ENCODE data around the gene PREX1.

PREX1 gene

DNA sequence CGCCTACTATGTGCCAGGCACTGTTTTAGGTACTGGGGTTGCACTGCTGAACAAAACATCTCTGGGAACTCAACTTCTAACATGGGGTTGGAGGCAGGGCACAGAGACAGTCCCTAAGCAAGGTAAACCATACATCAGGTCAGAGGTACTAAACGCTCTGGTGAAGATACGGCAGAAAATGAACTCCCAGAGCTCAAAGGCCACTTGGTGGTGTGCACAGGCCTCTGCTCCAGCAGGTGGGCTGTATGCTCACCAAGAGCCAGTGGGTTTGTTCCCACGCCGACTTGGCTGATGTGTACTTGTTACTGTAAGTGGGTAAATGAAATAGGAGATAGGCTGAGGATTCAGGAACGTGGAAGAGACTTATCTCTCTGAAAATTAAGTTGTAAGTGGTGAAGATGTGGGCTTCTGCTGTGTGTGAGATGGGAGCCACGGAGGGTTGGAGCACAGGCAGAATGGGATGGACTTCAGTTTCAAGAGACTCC is 133.4 kb downstream of the PREX1 start:
- no peak for DNase-seq

DNA sequence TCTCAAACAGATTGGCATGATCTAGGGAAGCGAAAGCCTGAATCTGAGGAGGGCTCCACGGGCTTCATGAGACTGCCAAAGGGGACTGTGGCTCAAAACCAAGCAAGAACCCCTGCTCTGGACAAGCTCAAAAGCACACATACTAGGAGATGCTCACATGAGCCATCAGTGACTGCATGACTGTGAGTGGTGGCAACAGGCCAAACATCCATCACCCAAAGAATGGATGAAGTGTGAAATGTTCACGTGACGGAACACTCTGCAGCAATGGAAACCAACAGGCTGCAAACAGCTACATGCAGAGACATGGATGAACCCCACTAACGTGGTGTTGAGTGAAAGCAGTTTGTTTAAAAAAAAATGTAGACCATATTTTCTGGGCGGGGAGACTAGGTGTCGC is 136.3 kb downstream of the PREX1 start:
- no peak for DNase-seq

DNA sequence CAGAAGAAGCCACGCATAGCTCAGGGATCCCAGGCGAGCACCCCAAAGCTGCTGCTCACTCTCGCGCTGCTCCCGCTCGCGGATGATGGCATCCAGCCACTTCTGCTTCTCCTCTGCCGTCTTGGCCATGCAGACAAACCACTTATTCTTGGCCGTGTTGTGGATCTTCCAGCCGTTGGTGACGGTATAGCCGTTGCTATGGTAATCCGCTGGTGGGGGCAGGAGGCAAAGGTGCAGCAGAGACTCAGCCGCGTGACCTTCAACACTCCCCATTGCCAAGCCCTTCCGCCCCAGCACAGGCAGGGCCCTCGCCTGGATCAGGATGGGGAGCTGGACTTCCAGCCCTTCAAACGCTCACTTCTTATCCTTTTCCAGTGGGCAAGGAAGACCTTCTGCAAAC is 136.9 kb downstream of the PREX1 start:
- DNase-seq = no peak

DNA sequence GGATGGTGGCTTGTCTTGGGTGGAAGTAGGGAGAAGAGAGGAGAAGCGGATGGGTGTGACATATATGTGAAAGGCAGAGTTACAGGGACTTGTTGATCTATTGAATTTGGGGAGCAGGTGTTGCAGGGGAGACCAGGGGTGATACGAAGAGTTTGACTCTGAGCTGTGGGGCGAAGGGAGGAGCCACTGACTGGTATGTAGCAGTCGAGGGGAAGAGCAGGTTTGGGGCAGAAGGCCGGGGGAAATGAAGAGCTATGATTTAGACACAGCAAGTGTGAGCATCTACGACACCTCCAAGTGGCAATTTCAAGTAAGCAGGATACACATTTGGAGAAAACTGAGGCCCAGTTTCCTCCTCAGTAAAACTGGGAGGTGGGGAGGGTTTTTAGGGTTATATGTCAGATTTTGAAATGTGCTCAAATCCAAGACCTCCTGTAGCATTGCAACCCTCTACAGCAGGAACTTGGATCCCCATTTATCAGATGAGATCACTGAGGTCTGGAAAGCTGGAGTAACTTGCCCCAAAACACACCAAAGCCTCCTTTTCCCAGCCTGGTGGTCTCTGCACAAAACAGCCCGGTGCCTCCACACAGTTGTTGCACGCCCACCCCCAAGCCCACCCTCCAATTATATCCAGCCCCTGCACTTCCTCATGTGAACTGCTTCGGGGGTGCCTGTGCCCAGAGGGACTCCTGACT is 137.8 kb downstream of the PREX1 start:
- DNase-seq = no peak

DNA sequence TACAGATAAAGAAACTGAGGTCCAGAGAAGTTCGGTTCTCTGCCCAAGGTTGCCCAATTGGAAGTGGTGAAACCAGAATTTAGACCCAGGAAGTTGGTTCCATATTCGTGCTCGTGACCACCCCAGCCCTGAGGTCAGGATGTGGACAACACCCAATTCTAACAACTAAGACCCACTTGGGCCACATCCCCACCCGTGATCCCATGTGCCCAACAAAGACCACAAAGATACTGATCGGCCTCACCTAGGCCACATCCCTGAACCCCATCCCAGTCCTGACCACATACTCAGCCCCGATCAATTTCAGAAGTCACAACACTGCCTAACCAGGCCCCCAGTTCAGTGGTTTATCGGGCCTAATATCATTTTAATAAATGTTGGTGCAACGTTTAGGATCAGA is 138.4 kb downstream of the PREX1 start:
- DNase-seq = no peak

DNA sequence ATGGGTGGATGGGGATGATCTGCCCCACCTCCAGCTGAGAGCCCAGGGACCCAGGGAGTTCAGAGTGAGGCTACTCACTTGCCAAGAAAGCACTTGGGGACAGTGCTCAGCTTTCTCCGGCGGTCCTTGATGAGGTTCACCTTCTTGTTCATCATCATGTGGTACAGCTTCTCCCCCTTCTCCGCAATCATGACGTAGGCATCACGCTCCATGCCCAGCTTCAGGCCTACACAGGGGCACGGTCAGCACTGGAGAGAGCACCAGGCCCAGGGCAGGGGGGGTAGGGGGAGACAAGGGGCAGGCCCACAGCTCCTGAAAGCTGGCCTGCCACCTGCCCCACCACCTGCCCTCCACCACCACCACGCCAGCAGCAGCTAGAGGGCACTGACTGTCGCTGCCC is 139.2 kb downstream of the PREX1 start:
- no peak for DNase-seq

DNA sequence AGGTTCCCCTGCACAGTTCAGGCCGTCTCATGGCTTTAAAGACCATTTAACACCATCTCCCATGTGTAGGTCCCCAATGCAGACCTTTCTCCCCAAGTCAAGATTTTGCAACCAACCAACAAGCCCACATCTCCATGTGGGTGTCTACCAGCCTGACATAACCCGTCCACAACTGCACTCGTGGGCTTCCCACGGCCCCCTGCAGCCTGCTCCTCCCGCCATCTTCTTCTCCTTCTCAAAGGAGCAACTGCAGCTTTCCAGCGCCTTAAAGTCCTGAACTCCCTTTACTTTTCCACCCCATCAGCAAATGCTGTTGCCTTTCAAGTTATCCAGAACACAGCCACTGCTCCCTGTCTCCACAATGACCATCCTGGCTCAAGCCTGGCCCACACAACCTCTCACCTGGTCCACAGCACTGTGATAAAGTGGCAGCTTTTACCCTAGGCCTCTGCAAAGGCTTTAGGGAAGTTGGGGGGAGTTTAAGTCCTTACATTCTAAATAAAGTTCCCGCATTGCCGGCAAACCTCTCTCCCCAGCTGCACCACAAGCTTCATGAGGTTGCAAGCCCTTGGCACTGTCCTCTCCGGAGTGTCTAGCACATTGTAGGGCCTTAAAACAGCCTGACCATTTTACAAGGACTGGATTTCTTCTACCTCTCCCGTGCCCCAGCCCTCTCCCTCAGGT is 140.5 kb downstream of the PREX1 start:
- no peak for DNase-seq

DNA sequence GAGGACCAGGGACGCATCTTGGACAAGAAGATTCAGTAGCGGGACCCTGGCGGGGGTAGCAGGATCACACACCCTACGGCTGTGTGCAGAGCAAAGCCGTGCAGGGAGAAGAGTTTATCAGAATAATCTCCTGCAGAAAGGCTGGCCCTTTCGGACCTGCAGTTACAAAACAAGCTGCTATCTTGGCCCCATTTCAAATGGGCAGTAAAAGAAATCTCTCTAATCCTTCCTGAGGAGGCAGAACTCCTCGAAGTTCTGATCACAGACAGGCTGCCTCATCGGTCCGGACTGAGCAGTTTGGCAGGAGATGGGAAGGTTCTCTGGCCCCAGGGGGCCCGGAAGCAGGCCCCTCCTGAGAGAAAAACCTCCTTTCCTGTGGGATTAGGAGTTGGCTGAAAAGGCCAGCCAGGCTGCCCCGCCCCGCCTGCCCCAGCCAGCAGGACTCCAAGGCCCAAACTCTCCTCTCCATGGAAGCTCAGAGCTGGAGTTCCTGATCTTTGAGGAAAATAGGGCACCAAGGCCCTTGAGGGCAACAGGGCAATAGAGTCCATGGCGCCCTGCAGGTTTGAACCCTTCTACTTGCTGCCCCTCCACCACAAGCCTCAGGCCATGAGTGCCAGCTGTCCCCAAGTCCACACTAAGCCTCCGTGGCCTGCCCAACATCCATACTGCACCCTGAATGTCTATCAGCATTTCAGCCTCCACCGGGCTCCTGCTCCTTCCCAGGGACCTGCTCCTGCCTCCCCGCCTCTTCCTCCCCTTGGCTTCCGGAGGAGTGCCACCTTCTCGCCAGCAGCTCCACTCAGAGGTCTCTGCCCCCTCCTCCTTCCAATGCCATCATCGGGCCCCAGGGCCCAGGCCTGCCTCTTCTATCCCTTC is 141.3 kb downstream of the PREX1 start:
- no peak for DNase-seq

DNA sequence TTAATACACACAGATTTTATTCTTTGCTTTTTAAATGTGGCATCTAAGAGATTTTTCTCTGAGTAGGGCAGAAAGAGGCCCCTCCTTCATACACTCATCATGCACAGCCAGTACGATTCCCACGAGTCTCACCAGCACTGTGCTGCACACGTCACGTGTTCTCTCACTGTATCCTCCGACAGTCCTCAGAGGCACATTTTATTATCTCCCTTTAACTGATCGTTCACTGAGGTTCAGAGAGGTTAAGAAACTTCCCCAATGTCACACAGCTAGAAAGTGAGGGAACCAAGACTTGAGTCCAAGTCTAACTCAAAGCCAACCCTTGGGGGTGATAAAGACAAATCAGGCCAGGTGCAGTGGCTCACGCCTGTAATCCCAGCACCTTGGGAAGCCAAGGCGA is 142.5 kb downstream of the PREX1 start:
- DNase-seq = no peak

DNA sequence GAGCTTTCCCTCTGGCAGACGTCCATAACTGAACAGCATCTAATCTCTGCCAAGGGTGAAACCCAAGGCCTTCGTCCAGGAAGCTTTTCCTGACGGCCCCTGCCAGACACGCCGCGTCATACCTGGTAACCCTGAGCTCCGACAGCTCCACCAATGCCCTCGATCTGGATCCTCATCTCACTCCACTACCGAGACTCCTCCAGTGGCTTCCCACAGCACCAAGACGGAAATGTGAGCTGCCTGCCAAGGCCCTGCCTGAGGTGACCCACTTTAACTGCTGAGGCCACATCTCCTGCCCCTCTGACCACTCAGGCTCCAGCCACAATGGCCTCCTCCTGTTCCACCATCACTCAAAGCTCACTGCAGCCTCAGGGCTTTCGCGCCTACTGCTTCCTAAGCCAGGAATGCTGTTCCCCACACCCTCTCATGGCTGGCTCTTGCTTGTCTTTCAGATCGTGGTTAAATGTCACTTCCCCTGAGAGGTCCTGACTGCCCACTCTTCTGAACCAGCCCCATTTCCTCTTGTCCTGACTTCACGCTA is 143.2 kb downstream of the PREX1 start:
- no peak for DNase-seq

DNA sequence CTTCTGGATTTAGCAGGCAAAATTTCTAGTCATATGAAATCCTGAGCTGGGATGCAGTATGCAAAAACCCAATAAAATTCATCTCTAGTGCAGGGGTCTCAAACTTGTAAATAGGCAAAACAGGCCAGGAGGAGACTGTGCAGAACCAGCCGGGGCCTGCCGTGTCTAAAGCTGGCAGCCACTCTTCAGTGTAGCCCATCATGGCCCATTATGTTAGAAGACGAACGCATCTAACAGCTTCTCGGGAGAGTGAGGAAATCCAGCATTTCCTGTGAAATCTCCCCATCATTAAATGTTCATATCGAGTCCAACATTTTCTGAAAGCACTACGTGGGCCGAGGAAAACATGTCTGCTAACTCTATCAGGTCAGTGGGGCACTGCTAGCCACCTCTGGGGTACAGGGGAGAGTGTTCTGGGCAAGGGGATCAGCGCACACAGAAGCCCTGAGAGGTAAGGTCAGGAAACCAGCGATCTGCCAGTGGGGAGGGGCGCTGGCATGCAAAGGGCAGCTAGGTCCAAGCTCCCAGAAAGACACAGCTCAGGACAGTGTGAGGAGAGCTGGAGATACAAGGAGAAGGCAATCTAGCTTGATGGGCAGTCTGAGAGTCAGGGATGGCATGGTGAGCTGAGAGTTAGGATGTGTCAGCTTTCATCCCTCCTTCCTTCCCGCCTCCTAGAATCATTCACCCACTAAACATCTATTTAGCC is 144.2 kb downstream of the PREX1 start:
- DNase-seq = no peak

DNA sequence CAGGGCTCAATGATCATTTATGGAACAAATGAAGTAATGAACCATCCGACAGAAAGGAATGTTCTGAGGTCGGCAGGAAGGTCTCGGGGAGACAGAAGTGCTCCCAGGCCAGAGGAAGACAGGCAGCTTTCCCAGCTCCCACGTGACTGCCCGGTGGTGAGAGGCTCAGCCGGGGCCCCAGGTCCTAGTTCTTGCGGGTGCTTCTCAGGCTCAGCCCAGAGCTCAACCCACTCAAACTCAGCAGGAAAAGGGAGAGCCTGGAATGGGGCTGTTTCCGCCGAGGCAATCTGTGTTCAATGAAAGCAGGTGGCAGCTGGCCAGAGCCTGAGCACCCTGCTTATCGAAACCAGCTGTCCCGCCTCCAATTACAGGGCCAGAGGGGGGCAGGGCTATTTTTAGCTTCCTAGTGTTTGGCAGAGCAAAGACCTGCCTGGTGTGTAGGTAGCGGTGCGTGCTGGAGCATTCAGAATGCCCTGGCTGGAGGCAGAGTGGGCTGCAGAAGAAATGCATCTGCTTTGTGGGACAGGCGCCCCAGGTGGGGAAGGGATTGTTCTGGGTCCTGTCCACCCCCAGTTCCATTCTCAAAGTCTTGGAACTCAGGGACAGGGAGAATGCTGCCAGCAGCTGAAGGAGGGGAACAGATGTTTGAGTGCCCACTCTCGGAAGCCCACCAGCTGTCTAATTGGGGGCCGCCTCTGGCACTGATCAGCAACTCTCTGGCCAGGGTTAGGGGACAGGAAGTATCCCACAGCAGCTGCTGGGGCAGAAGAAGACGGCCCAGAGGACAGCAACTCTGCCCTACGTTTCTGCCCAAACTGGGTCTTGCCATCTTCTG is 145.1 kb downstream of the PREX1 start:
- DNase-seq = no peak

DNA sequence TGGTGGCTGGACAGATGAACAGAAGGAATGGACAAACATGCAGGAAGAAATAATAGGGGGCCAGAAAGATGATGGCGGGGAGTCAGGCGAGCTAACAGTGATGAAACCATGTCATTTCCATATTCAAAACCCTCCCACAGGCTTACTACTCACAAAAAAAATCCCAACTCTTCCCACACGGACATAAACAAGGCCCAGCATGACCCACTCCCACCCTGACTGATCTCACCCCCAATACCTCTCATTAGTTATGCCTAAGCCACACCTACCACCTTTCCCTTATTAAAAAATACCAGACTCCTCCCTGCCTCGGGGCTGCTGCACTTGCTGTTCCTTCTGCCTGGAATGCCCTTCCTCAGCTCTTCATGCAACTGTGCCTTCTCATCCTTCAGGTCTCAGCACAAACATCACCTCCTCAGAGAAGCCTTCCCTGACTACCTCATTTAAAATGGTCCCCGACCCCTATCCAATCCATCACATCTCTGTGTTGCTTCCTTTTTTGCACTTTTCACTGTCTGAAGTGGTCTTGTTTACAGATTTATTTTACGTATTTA is 145.8 kb downstream of the PREX1 start:
- no peak for DNase-seq

DNA sequence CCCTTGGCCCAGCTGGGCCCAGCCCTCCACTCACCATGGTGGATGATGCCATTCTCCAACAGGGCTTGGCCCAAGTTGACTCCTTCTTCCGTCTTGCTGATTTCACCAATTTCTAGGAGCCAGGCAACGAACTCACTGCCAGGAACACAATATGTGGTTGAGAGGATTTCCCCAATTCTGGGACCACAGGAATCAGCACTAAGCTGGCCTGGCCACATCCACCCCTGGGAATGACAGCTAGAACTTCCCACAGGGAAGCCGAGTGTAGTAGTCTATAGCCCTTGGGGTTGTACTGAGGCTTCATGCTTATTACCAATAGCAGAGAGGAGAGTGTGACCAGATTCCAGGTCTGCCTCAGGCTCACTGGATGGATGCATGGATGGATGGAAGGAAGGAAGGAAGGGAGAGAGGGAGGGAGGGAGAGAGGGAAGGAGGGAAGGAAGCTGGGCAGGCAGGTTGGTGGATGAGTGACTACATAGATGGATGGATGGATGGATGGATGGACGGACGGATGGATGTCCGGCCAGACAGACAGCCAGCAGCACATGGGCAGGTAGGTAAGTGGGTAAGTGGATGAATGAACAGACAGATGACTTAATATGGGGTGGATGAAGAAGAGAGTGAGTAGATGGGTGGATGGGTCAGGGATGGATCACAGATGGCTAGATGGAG is 146.5 kb downstream of the PREX1 start:
- DNase-seq = no peak

DNA sequence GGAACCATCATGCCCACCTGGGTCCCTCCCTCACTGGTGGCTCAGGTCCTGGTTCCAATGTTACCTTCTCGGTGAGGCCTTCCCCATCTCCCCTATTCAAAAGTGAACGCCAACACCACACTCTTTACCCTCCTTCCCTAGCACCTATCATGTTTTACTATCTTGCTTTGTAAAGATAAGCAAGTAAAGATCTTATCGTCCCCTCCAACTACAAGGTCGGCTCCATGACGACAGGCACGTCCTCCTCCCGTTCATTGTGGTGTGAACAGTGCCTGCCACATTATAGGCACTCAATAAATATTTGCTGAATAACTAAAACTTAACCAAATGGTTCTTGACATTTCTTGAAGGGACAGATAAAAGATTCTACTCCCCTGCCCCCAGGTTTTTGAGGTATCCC is 147.1 kb downstream of the PREX1 start:
- DNase-seq = no peak

DNA sequence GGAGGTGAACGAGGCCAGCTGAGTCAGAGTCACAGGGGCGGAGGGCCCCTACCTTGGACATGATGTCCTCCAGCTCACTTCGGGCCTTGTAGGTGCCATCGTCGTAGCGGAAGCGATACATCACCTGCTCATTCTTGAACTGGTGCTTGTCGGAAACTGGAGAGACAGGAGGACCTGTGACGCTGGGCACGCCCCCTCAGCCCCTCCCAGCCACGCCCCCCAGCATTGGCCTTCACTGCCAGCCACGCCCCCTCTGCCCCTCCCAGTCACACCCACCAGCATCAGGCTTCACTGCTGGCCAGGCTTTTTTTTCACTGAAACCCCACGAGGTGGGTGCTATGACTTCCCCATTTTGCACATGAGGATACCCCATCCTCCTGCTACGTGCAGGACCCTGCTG is 148.2 kb downstream of the PREX1 start:
- no peak for DNase-seq

DNA sequence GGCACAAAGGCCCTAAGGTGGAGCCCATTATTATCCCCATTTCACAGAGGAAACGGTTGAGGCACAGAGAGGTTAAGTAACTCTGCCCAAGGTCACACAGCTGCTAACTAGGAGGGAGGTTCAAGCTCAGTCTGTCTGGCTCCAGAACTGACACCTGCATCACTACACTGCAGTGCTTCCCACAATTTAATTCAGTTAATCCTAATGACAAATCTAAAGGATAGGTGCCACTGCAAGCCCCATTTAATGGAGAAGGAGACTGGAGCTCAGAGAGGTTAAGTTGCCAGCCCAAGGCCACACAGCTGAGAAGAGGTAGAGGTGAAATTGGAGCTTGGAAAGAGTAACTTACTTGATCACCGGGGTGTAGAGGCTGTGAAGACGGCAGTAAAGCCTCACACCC is 148.8 kb downstream of the PREX1 start:
- DNase-seq = no peak

DNA sequence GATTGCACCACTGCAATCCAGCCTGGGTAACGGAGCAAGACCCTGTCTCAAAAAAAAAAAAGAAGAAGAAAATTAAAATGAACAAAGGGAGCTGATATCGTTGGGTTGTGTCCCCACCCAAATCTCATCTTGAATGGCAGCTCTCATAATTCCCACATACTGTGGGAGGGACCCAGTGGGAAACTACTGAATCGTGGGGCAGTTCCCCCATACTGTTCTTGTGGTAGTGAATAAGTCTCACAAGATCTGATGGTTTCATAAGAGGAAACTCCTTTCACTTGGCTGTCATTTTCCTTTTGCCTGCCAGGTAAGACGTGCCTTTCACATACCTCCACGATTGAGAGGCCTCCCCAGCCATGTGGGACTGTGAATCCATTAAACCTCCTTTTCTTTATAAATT is 149.4 kb downstream of the PREX1 start:
- DNase-seq = no peak

DNA sequence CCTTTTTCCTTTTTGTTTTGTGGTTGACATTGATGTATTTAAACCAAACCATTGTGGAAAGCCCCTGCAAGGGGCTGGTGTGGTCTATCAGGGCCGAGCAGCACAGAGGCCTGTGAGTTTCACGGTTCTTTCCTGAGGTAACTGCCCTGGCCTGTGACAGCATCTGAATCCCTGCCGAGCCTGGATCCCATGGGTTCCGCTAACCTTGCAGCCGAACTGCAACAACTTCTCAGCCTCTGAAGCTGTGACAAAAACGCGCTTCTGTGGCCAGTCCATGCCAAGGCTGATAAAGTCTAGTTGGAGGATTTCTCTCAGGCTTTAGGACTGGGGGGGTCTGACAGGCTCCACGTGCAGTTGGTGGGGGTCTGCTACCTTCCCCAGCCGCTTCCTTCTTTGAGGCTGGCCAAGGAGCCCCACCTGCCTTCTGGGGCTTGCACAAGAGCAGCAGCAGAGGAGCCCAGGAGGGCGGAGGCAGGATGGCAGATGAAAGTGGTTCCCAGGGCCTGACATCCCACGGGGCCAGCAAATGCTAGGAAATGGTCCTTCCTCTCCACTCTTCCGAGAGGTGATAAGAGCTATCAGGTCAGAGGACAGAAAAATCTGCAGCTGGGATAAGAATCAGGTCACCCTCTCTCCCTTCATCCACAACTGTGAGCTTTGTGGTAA is 150.9 kb downstream of the PREX1 start:
- DNase-seq = no peak

DNA sequence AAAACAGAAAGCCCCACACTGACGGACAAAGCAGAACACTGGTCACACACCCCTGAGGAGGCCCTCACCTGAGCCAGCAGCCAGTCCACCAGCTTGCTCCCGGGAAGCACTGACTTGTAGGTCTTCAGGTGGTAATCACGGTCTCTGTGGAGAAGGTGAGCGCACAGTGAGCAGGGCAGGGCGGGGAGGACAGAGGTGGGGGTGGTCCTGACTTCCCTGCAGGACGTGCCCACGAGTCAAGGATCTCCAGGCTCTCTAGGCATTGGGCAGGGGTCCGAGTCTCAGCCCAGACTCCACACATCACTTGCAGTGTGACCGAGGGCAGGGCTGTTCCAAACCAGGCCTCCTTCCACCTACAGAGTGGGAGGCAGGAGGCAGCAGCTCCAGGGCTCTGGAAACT is 151.7 kb downstream of the PREX1 start:
- no peak for DNase-seq
